ENCODE data around the gene SLC2A10.

SLC2A10 gene

DNA sequence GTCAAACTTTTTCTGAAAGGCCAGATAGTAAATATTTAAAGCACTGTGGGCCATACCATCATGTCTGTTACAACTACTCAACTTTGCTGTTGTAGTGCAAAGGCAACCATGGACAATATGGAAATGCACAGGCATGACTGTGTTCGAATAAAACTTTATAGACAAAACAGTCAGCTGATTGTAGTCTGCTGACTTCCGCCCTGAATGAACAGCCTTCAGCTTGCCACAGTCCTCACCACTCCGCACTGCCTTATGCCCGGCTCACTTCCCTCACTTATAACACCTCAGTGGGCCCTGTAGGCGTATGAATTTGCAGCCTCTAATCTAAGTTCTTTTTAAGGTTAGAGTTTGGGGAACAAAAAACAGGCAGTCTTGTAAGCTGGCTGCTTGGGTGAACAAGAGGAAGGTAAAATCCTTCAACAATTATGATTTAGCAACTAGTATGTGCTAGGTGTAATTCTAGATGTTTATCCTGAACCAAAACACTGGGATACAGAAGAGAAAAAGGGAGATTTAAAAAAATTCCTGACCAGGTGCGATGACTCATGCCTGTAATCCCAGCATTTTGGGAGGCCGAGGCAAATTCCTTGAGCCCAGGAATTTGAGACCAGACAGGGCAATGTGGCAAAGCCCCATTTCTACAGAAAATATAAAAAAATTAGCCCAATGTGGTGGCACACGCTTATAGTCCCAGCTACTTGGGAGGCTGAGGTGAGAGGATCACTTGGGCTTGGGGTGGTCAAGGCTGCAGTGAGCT, 6.8 kb upstream of the SLC2A10 start:
- Histone ChIP-seq H3K27ac (ENCODE audit: low read depth, low read length) (no peak overlapping the region), H2AFZ (ENCODE audit: low read depth, low read length, severe bottlenecking) (no peak overlapping the region), H3K79me2 (ENCODE audit: insufficient read depth, low read length) (no peaks in the 10 kb centered on the region), H3K36me3 (ENCODE audit: low read length) (no peaks in the 10 kb centered on the region), H3K4me3 (ENCODE audit: insufficient read depth, low read length, poor library complexity, severe bottlenecking) (no peak overlapping the region), H3F3A (ENCODE audit: insufficient read depth) (no peaks in the 10 kb centered on the region), H3K9ac (ENCODE audit: low read length) (no peak overlapping the region), H3K27me3 (ENCODE audit: low read length) (no peaks in the 10 kb centered on the region), H3K4me2 (ENCODE audit: low read depth, low read length, poor library complexity, severe bottlenecking) (no peak overlapping the region), H4K20me1 (ENCODE audit: low read depth, low read length) (no peaks in the 10 kb centered on the region), H3K9me3 (ENCODE audit: insufficient read depth, low read length) (0 out of 2 replicates have a peak, but pooled peaks cover 10% of the 10 kb centered on the region), H3K9me2 (replicated peaks; ENCODE audit: insufficient read depth, low read length) (no peaks in the 10 kb centered on the region)
- TF ChIP-seq, protein P1, sequence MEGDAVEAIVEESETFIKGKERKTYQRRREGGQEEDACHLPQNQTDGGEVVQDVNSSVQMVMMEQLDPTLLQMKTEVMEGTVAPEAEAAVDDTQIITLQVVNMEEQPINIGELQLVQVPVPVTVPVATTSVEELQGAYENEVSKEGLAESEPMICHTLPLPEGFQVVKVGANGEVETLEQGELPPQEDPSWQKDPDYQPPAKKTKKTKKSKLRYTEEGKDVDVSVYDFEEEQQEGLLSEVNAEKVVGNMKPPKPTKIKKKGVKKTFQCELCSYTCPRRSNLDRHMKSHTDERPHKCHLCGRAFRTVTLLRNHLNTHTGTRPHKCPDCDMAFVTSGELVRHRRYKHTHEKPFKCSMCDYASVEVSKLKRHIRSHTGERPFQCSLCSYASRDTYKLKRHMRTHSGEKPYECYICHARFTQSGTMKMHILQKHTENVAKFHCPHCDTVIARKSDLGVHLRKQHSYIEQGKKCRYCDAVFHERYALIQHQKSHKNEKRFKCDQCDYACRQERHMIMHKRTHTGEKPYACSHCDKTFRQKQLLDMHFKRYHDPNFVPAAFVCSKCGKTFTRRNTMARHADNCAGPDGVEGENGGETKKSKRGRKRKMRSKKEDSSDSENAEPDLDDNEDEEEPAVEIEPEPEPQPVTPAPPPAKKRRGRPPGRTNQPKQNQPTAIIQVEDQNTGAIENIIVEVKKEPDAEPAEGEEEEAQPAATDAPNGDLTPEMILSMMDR (IDR thresholded peaks at IDR 0.05; ENCODE audit: insufficient read depth, low read length, poor library complexity, severe bottlenecking) = no peak
- TF ChIP-seq EZH2phosphoT487 (conservative IDR thresholded peaks at IDR 0.05; ENCODE audit: low read length) = no peak

- no peaks in the 10 kb centered on the region for H3K79me2 ChIP-seq (ENCODE audit: insufficient read depth, low read length)
- H3K36me3 ChIP-seq (ENCODE audit: low read length) = no peaks in the 10 kb centered on the region
- TF ChIP-seq EZH2phosphoT487 (conservative IDR thresholded peaks at IDR 0.05; ENCODE audit: low read length) = no peak
- TF ChIP-seq, protein P1 (IDR thresholded peaks at IDR 0.05; ENCODE audit: insufficient read depth, low read length, poor library complexity, severe bottlenecking) = no peak
- H3K9me3 ChIP-seq (ENCODE audit: insufficient read depth, low read length) = 0 out of 2 replicates have a peak, but pooled peaks cover 10% of the 10 kb centered on the region
- H3K4me3 ChIP-seq (ENCODE audit: insufficient read depth, low read length, poor library complexity, severe bottlenecking) = no peak overlapping the region
- no peaks in the 10 kb centered on the region for H3F3A ChIP-seq (ENCODE audit: insufficient read depth)
- no peaks in the 10 kb centered on the region for H3K27me3 ChIP-seq (ENCODE audit: low read length)
- no peak overlapping the region for H3K4me2 ChIP-seq (ENCODE audit: low read depth, low read length, poor library complexity, severe bottlenecking)
- no peak overlapping the region for H3K27ac ChIP-seq (ENCODE audit: low read depth, low read length)
- no peaks in the 10 kb centered on the region for H4K20me1 ChIP-seq (ENCODE audit: low read depth, low read length)
- H3K9ac ChIP-seq (ENCODE audit: low read length) = no peak overlapping the region
- H3K9me2 ChIP-seq (replicated peaks; ENCODE audit: insufficient read depth, low read length) = no peaks in the 10 kb centered on the region
- no peak overlapping the region for H2AFZ ChIP-seq (ENCODE audit: low read depth, low read length, severe bottlenecking)
Observed at GRCh38 chr20:46703435-46703834, 6.0 kb upstream of the SLC2A10 start.

DNA sequence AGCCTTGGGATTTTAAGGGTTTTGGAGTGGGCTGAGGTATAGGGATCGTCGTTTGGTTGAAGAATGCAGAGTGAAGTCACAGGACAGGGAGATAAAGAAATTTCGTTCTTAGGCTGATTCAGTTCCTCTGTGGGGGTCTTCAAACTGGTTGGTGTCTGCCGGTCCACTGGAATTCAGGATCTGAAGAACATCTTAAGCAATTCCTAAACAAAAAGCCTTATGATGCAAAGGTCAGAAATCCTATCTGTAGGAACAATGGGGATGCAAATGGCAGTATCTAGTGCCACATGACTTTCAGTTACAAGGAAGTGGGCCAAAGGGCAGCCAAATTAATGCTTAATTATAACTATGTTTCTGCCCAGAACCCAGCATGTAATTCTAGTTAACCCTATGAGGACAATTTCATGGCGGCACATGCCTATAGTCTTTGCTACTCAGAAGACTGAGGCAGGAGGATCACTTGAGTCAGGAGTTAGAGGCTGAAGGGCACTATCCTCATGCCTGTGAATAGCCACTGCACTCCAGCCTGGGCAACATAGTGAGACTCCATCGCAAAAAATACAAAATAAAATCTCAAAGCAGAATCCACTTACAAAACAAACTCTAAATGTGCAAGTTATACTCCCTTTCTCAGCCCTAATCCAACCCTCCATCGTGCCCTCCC, 4.6 kb upstream of the SLC2A10 start:
- Histone ChIP-seq H4K20me1 (ENCODE audit: low read depth, low read length) (no peaks in the 10 kb centered on the region), H2AFZ (ENCODE audit: low read depth, low read length, severe bottlenecking) (no peak overlapping the region), H3K9me2 (replicated peaks; ENCODE audit: insufficient read depth, low read length) (no peaks in the 10 kb centered on the region), H3F3A (ENCODE audit: insufficient read depth) (no peaks in the 10 kb centered on the region), H3K79me2 (ENCODE audit: insufficient read depth, low read length) (no peaks in the 10 kb centered on the region), H3K27ac (ENCODE audit: low read depth, low read length) (no peak overlapping the region), H3K9me3 (ENCODE audit: insufficient read depth, low read length) (0 out of 2 replicates have a peak, but pooled peaks cover 10% of the 10 kb centered on the region), H3K9ac (ENCODE audit: low read length) (no peak overlapping the region), H3K4me2 (ENCODE audit: low read depth, low read length, poor library complexity, severe bottlenecking) (no peak overlapping the region), H3K4me3 (ENCODE audit: insufficient read depth, low read length, poor library complexity, severe bottlenecking) (no peak overlapping the region), H3K27me3 (ENCODE audit: low read length) (no peaks in the 10 kb centered on the region), H3K36me3 (ENCODE audit: low read length) (no peaks in the 10 kb centered on the region)
- no peak for TF ChIP-seq EZH2phosphoT487 (conservative IDR thresholded peaks at IDR 0.05; ENCODE audit: low read length)
- TF ChIP-seq, protein P1 (IDR thresholded peaks at IDR 0.05; ENCODE audit: insufficient read depth, low read length, poor library complexity, severe bottlenecking) = no peak
